Muscle of arm (tissue), 12 donors: ENCODE results near the gene ZSCAN20. TPM values are rescaled to one million over a fixed set of nuclear protein-coding genes. Genes with fewer than 3 reads are reported as not detected.

Experiments used
- DNase-seq: peaks from one replicate; pipeline ENCODE4 v3.0.0-alpha.2; 2013
- polyA plus RNA-seq, 12 donors: library from polyadenylated mRNA; unstranded; fragments of 120-200 nt; gene quantifications; one replicate each; pipeline ENCODE4 v1.2.1, GENCODE V29; 2013; ENCODE audit not compliant: insufficient read length in 12 of 12

ZSCAN20 gene
- polyA plus RNA-seq, 12 donors: 2.5 to 4.0 (median 2.9) TPM; not detected in 2

GRCh38 chr1:33443080-33443704 lies 29.3 kb upstream of the ZSCAN20 start:
- no peak for DNase-seq

- no peak for DNase-seq
These were observed 28.7 kb upstream of the ZSCAN20 start for GRCh38 chr1:33443705-33444180.

GRCh38 chr1:33445108-33445507 lies 27.3 kb upstream of the ZSCAN20 start:
- DNase-seq: no peak

- no peak for DNase-seq
These were observed 25.9 kb upstream of the ZSCAN20 start for GRCh38 chr1:33446590-33446989.

GRCh38 chr1:33454646-33455282 lies 17.7 kb upstream of the ZSCAN20 start:
- no peak for DNase-seq

- peak; percentile 51 for DNase-seq
These were observed 16.6 kb upstream of the ZSCAN20 start for GRCh38 chr1:33455539-33456501.

- DNase-seq: no peak
These were observed 16.0 kb upstream of the ZSCAN20 start for GRCh38 chr1:33456502-33456886.

- no peak for DNase-seq
These were observed 12.8 kb upstream of the ZSCAN20 start for GRCh38 chr1:33459691-33460090.

GRCh38 chr1:33460144-33460543 lies 12.3 kb upstream of the ZSCAN20 start:
- no peak for DNase-seq

- DNase-seq: no peak
These were observed 11.4 kb upstream of the ZSCAN20 start for GRCh38 chr1:33460947-33461629.

GRCh38 chr1:33462405-33463164 lies 9.9 kb upstream of the ZSCAN20 start:
- DNase-seq: no peak

GRCh38 chr1:33464552-33464951 lies 7.9 kb upstream of the ZSCAN20 start:
- no peak for DNase-seq

- no peak for DNase-seq
These were observed 7.1 kb upstream of the ZSCAN20 start for GRCh38 chr1:33465316-33465715.

- no peak for DNase-seq
These were observed 6.3 kb upstream of the ZSCAN20 start for GRCh38 chr1:33466159-33466558.

- no peak for DNase-seq
These were observed 4.4 kb upstream of the ZSCAN20 start for GRCh38 chr1:33468011-33468410.

- DNase-seq: no peak
These were observed 3.9 kb upstream of the ZSCAN20 start for GRCh38 chr1:33468531-33468930.

- DNase-seq: peak; percentile 61
These were observed 3.5 kb upstream of the ZSCAN20 start for GRCh38 chr1:33468967-33469366.

GRCh38 chr1:33469691-33470090 lies 2.8 kb upstream of the ZSCAN20 start:
- no peak for DNase-seq

- peak; percentile 86 for DNase-seq
These were observed 1.9 kb upstream of the ZSCAN20 start for GRCh38 chr1:33470495-33471012.

- no peak for DNase-seq
These were observed 1.0 kb upstream of the ZSCAN20 start for GRCh38 chr1:33471416-33471815.

- no peak for DNase-seq
These were observed 1.5 kb downstream of the ZSCAN20 start for GRCh38 chr1:33473900-33474299.
